OCI-LY1 (cell line): Measurements from ENCODE around the gene BHLHE23.

Experiments
- H2AFZ ChIP-seq: fragments of 200-600 bp; sonication (generic), shearing (Covaris generic); 2 replicates; pipeline ENCODE4 v1.6.0; 2014; ENCODE audit warnings: antibody characterized with exemption, mild to moderate bottlenecking, low read length
- H3F3A ChIP-seq: fragments of 200-600 bp; sonication (generic), shearing (Covaris generic); 2 replicates; pipeline ENCODE4 v1.6.0; 2014; ENCODE audit warnings: mild to moderate bottlenecking, antibody characterized with exemption, low read length, moderate library complexity; ENCODE audit not compliant: insufficient read depth
- H3K27ac ChIP-seq: fragments of 200-600 bp; sonication (generic); 2 replicates; pipeline ENCODE4 v1.5.1; 2014; ENCODE audit warnings: low read length, mixed run types, mild to moderate bottlenecking, low read depth; ENCODE audit not compliant: poor library complexity, severe bottlenecking
- H3K27me3 ChIP-seq: fragments of 200-600 bp; sonication (generic); 2 replicates; pipeline ENCODE4 v1.6.0; 2014; ENCODE audit warnings: antibody characterized with exemption, mild to moderate bottlenecking, low read length, moderate library complexity; ENCODE audit not compliant: insufficient read depth
- H3K36me3 ChIP-seq: fragments of 200-600 bp; sonication (generic); 2 replicates; pipeline ENCODE4 v1.6.1; 2014; ENCODE audit warnings: mild to moderate bottlenecking, antibody characterized with exemption, low read length, moderate library complexity, mixed read lengths; ENCODE audit not compliant: insufficient read depth
- H3K4me1 ChIP-seq: fragments of 200-600 bp; sonication (generic); 2 replicates; pipeline ENCODE4 v1.5.1; 2014; ENCODE audit warnings: mild to moderate bottlenecking, low read length, moderate library complexity; ENCODE audit not compliant: insufficient read depth, severe bottlenecking
- H3K4me2 ChIP-seq: fragments of 200-600 bp; sonication (generic), shearing (Covaris generic); 2 replicates; pipeline ENCODE4 v1.6.1; 2014; ENCODE audit warnings: low read length
- H3K4me3 ChIP-seq: fragments of 200-600 bp; sonication (generic); 2 replicates; pipeline ENCODE4 v1.5.1; 2014; ENCODE audit warnings: low read length, low read depth, mild to moderate bottlenecking, mixed read lengths; ENCODE audit not compliant: poor library complexity, severe bottlenecking
- H3K79me2 ChIP-seq: fragments of 200-600 bp; shearing (Covaris generic); 2 replicates; pipeline ENCODE4 v1.6.1; 2016; ENCODE audit warnings: mixed run types, low read length, mixed read lengths; ENCODE audit not compliant: insufficient read depth
- H3K9ac ChIP-seq: fragments of 200-600 bp; sonication (generic), shearing (Covaris generic); 2 replicates; pipeline ENCODE4 v1.6.1; 2014; ENCODE audit warnings: mild to moderate bottlenecking, low read length, mixed read lengths
- H3K9me2 ChIP-seq: fragments of 200-600 bp; sonication (generic), shearing (Covaris generic); 2 replicates; pipeline ENCODE4 v1.6.1; 2014; ENCODE audit warnings: low read depth, mild to moderate bottlenecking, low read length, mixed read lengths
- H3K9me3 ChIP-seq: fragments of 200-600 bp; shearing (Covaris generic); 2 replicates; pipeline ENCODE4 v1.6.1; 2014; ENCODE audit warnings: low read length, mixed read lengths
- H4K20me1 ChIP-seq: fragments of 200-600 bp; sonication (generic), shearing (Covaris generic); 2 replicates; pipeline ENCODE4 v1.6.0; 2016; ENCODE audit warnings: mild to moderate bottlenecking, low read length; ENCODE audit not compliant: insufficient read depth
- CTCF ChIP-seq: fragments of 200-600 bp; sonication (generic), shearing (Covaris generic); IDR thresholded peaks from 2 replicates; pipeline ENCODE4 v1.5.1; 2017; ENCODE audit warnings: mild to moderate bottlenecking, antibody characterized with exemption, low read length, moderate library complexity, mixed read lengths
- EZH2 ChIP-seq: fragments of 200-600 bp; sonication (generic), shearing (Covaris generic); IDR thresholded peaks from 2 replicates; pipeline ENCODE4 v1.8.0; 2017; ENCODE audit warnings: borderline replicate concordance, mixed run types, mild to moderate bottlenecking, antibody characterized with exemption, low read length, moderate library complexity, mixed read lengths

The BHLHE23 gene

GRCh38 chr20:63006540-63007359 is at the start of gene BHLHE23:
Gene BHLHE23 (minus strand): TSS chr20:63006964. CDS start chr20:63006774, 190 bp downstream.
- Histone ChIP-seq H3K79me2 (no peaks in the 10 kb centered on the region), H3K9me2 (no peaks in the 10 kb centered on the region), H3K36me3 (no peaks in the 10 kb centered on the region), H3K4me2 (no peak within 1 kb of the TSS), H3K9ac (no peak within 1 kb of the TSS), H2AFZ (no peak within 1 kb of the TSS), H3K4me1 (peaks cover 21% of the 10 kb centered on the region), H3F3A (no peaks in the 10 kb centered on the region), H3K27ac (no peak within 1 kb of the TSS), H4K20me1 (no peaks in the 10 kb centered on the region), H3K27me3 (peaks cover 8% of the 10 kb centered on the region; the same call in 1 of the 2 replicates), H3K4me3 (no peak within 1 kb of the TSS), H3K9me3 (peaks cover 3% of the 10 kb centered on the region; the same call in 1 of the 2 replicates)
- no peak for TF ChIP-seq CTCF
- TF ChIP-seq EZH2: no peak

GRCh38 chr20:63055575-63056235 is 48.9 kb upstream of the BHLHE23 start:
- peaks cover 11% of the 10 kb centered on the region; the same call in 1 of the 2 replicates for H3F3A ChIP-seq
- peaks cover 9% of the 10 kb centered on the region; the same call in 1 of the 2 replicates for H3K27me3 ChIP-seq
- no peaks in the 10 kb centered on the region for H3K9me2 ChIP-seq
- no peak overlapping the region for H3K27ac ChIP-seq
- no peak overlapping the region for H3K9ac ChIP-seq
- H3K9me3 ChIP-seq: no peaks in the 10 kb centered on the region
- H3K36me3 ChIP-seq: no peaks in the 10 kb centered on the region
- no peak for TF ChIP-seq CTCF
- no peak for TF ChIP-seq EZH2
- H2AFZ ChIP-seq: no peak overlapping the region
- no peak overlapping the region for H3K4me3 ChIP-seq
- no peaks in the 10 kb centered on the region for H4K20me1 ChIP-seq
- no peaks in the 10 kb centered on the region for H3K4me1 ChIP-seq
- H3K4me2 ChIP-seq: no peak overlapping the region
- no peaks in the 10 kb centered on the region for H3K79me2 ChIP-seq

GRCh38 chr20:63054681-63055240 is 48.0 kb upstream of the BHLHE23 start:
- Histone ChIP-seq H3K9me2 (no peaks in the 10 kb centered on the region), H3K4me2 (no peak overlapping the region), H3K27me3 (peaks cover 9% of the 10 kb centered on the region; the same call in 1 of the 2 replicates), H3K9me3 (no peaks in the 10 kb centered on the region), H3K9ac (no peak overlapping the region), H3F3A (peaks cover 11% of the 10 kb centered on the region; the same call in 1 of the 2 replicates), H3K4me3 (no peak overlapping the region), H2AFZ (no peak overlapping the region), H3K27ac (no peak overlapping the region), H3K4me1 (no peaks in the 10 kb centered on the region), H4K20me1 (no peaks in the 10 kb centered on the region), H3K79me2 (no peaks in the 10 kb centered on the region), H3K36me3 (no peaks in the 10 kb centered on the region)
- TF ChIP-seq EZH2 (no peak), CTCF (no peak)
